DMS79 treated with DMSO at 0.1 percent for 48 hours (cell line): ENCODE data around the gene CUX1.
A peak's percentile ranks its signal among the peaks of the same experiment; 100 is the strongest.
"Not testable (repeated sequence)": the region's sequence is repeated elsewhere in the genome, so short reads cannot be mapped to it uniquely, and the experiment has no call there.

Experiments
- DNase-seq: peaks from one replicate; lab custom pipeline; 2025; lab: John Stamatoyannopoulos, UW

CUX1 gene

DNA sequence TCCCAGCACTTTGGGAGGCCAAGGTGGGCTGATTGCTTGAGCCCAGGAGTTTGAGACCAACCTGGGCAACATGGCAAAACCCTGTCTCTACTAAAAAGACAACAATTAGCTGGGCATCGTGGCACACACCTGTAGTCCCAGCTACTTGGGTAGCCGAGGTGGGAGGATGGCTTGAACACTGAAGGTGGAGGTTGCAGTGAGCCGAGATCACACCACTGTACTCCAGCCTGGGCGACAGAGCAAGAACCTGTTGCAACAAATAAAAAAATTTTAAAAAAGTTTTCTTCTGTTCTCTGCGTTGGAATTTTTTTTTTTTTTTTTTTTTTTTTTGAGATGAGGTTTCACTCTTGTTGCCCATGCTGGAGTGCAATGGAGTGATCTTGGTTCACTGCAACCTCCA is 34.9 kb downstream of the CUX1 start:
- DNase-seq = not testable (repeated sequence)

DNA sequence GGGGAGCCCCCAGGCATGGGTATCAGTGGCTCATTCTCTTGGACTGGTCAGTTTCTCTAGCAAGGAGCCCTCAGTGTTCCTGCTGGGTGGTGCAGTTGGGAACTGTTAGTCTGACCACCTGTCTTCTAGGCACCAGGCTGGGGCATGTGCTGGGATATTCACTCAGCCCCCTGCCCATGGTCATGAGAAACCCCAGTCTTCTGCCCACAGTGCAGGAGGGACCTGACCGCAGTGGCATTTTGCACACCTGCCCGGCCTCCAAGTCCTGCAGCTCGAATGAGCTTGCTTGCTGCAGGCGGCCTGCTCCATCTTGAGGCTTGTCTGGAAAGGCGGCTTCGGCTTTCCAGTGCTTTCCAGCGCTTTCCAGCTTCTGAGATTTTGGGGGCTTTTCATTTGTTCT is 36.3 kb downstream of the CUX1 start:
- no peak for DNase-seq

DNA sequence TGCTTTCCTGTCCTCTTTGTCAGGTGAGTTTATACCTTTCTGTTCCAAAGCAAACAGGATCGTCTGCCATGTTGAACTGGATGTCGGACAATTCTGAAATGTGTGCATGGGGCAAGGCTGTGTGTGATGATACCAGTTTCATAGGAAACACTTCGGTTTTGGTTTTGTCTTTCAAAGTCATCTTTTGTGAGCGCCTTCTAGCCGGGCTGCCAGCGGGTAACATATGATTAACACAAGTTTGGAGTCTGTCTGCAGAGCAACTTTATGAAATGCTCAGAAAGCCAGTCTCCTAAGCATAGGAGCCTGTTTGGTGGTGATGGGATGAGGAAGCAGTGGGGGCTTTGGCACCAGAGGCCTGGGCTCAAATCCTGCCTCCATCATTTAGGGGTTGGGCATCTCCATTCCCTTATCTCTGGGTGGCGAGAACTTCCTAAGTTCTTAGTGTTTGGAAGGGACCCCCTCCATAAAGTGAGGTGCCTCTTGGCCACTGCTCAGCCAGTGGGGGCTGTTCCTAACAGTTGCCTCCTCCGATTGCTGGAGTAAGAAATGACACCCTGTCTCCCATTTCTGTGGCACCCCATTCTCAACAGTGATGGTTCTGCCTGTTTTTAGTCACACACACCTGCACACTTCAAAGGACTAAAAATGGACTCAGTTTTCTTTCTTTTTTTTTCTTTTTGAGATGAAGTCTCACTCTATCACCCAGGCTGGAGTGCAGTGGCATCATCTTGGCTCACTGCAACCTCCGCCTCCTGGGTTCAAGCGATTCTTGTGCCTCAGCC is 36.8 kb downstream of the CUX1 start:
- DNase-seq = no peak

DNA sequence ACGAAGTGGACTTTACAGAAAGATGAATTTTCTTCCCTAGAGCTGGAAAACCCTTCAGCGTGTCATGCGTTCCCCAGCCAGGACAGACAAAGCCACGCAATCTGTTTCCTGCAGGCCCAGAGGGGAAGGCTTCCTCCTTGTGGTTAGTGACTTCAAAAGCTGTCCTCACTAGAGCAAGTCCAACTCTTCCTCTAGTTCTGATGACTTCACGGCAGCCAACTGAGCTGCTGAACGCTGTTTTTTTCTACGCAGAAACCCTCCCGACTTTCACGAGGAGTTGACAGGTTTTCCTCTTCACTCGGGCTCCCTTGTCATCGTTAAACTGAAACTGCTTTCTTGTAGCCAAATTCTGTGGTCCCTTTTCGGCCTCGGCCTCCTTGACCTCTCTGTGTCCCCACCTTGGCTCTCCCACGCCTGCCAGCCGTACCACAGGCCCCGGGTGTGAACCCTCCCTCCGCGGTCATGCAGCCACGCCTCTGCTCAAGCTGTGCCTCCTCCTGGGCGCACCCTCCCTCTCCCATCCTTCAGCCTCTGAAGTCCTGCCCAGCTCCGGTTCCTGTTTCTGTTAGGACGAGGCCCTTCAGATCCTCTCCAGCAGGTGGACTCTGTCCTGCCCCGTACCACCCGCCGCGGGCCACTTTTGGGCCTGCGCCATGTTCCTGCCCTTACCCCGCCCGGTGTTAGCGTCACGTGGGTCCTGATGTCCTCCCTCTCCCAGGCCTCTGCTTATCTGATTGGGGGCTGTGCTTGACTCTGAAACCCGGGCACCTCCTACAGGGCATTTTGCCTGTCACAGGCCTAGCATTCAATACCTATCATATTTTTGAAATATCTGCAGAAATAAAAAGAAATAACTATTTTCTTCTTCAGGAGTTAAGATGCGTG is 39.3 kb downstream of the CUX1 start:
- peak; percentile 82 for DNase-seq

DNA sequence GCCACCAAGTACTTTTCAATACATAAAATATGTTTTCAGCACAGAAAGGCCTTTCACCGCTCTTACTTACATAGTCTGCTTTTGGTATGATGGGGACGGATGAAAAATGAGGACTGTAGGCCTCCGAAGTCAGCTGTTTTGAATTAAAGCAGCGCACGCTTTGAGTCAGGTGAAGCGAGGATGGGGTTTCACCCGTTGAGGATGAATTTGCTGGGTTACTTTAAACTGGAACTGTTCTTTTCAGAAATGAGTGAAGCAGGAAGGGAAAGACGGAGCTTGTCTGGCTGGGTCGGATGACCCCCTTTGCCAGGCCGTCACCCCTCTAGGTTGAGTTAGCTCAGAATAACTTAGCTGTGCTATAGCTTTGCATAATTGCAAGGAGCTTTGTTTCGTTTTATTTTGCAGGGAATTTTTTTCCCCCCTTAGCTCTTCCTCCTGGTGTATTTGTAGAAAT is 40.0 kb downstream of the CUX1 start:
- no peak for DNase-seq

DNA sequence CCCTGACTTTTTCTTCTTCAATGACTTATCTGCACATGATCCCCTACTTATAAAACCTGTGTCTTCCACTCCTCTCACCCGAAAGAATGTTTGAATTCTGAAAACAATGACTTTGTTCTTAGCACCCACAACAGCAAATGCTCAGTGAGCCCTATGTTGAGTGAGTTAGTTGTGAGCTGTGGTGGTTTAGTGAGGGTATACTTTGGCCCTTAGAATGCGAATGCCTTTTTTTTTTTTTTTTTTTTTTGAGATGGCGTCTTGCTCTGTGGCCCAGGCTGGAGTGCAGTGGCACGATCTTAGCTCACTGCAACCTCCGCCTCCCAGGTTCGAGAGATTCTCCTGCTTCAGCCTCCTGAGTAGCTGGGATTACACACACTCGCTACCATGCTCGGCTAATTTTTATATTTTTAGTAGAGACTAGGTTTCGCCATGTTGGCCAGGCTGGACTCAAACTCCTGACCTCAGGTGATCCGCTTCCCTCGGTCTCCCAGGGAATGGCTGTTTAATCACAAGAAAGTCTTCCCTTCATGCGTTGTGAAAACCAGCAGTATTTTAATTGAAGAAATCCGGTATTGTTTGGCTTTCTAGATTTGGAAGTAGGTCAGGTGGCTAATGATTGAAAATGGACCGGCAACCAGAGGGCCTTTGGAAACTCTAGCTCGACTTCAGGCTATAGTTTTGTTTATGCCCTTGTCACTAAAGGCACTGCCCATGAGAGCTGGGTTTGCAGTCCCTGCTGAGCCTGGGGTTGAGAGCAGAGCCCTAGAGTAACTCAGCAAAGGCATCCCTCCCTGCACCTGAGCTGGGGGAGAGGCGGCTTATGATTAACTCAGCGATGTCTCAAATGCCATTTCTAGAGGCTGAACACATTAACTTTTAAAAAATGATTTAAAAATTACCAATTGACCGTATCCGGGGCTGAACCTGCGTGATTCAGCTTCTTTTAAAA is 41.3 kb downstream of the CUX1 start:
- DNase-seq = no peak

DNA sequence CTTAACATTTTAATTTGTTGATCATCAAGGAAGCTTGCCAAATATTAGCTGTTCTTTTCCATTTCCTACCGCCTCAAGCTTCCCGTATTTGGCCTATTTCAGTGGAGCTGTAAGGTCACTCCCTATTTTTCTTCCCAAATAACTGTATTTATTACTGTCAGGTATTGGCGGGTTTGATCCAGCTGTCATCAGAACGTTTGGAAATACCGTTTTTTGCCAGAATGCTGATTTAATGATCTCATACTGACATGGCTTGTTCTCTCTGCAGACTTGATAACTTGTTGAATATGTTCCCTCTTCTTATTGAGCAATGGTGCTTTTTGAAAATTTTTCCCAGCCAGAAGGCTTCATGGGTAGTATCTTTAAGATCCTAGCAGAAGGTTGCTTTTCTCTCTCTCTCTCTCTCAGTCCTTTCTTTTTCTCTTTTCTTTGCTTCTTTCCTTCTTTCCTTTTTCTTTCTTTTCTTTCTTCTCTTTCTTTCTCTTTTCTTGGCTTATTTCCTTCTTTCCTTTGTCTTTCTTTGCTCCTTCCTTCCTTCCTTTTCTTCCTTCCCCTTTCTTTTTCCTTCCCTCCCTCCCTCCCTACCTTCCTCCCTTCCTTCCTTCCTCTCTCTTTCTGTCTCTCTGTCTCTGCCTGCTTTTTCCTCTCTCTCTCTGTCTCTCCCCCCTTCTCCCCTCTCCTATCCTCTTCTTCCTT is 42.1 kb downstream of the CUX1 start:
- DNase-seq = no peak

DNA sequence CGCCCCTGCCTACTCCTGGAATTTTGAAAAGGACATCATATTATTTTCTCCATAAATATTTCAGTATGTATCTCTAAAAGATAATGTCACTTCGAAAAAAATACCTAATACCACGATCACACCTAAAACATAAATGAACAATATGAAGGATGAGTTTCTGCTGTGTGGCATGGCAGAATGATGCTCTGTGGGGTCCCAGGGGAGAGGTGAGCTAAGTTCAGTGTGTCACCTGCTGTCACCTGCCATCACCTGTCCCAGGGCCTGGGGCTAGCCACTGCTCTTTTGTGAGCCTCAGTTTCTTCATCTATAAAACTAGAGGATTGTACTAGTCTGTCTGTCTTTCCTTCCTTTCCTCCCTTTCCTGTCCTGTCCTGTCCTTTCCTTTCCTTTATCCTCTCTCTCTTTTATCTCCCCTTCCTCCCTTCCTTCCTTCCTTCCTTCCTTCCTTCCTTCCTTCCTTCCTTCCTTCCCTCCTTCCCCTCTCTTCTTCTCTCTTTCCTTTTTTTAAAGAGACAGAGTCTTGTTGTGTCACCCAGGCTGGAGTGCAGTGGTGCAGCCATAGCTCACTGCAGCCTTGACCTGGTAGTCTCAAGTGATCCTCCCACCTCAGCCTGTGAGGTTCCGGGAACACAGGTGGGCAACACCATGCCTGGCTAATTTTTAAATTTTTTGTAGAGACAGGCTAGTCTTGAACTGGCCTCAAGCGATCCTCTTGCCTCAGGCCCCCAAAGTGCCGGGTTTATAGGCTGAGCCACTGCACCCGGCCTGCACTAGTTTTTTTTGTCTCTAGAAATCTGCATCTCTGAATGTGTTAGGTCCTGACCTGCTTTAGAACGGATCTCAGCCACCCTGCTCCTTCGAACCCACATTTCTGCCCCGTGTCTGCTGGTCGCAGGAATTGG is 43.1 kb downstream of the CUX1 start:
- no peak for DNase-seq

DNA sequence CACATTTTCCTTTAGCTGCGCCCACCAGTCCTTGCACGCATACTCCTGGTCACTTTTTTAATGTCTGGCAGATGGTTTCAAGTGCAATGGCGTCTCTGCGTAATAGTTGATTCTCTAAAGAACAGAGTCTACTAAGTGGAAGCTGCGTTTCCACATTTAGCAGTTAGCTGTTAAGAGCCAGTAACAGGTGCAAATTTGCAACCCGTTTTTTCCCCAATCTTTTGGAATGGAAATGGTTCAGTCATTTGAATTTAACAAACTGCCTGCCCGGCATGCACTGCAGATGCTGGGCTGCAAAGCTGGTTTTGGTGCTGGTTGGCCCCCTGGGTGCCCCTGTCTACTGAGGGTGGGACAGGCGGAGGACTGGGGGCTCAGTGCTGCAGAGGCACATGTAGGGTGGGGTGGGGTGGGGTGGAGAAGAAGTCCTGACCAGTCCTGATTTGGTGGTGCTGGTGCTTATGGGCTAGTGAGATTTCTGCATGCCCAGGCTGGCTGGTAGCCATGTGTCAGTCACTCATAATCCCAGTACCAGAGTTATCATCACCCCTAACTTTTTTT is 43.9 kb downstream of the CUX1 start:
- no peak for DNase-seq

DNA sequence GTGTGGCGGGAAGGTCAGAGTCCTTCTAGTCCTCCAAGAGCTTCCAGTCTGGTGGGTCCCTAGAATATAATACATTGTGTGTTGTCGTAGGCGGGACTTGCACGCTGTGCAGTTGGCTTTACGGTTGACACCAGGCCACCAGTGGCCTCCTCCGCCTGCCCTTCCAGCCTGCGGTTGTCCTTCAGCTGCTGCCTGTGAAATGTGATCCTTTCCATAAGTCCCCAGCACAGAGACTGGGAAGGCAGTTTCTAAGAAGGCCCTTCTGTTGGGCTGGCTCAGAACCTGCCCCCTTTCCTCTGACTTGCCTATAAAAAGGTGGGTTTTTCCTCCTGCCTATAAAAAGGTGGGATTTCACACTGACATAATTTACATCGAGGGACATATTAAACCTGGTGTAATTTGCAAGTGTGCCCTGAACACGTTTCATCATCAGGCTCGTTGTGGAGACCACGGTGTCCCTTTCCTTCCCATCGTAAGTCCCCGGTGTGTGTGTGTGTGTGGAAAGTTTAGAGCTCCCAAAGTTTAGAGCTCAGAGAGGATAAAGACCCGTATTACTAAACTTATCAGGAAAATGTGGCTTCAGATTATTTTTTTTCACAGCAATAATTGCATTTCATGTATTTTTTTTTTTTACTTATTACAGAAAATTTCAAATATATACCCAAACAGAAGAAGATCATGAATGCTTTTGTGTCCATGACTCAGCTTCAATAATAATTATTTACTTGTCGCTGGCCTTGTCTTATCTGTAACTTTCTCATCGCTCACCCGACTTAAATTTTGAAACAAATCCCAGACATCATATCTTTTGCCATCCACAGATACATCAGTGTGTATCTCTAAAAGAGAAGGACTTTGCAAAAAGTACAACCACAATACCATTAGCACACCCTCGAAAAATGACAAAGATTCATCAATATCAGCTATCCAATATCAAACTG is 45.1 kb downstream of the CUX1 start:
- no peak for DNase-seq

DNA sequence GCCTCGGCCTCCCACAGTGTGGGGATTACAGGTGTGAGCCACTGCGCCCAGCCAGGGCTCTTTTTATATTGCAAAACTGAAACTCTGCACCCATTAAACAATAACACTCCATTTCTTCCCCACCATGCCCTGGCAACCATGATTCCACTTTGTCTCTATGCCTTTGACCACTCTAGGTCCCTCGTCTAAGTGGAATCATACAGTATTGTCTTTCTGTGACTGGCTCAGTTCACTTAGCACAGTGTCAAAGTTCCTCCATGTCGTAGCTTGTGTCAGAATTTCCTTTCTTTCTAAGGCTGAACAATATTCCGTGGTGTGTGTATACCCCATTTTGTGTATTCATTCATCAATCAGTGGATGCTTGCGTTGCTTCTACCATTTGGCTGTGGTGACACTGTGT is 46.2 kb downstream of the CUX1 start:
- no peak for DNase-seq

DNA sequence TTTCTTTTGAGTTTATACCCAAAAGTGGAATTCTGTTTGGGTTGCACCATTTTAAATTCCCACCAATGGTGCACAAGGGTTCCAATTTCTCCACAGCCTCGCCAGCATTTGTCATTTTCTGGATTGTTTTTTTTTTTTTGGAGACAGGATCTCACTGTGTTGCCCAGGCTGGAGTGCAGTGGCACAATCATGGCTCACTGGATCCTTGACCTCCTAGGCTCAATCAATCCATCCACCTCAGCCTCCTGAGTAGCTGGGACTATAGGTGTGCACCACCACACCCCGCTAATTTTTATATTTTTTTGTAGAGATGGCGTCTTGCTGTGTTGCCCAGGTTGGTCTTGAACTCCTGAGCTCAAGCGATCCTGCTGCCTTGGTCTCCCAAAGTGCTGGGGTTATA is 46.6 kb downstream of the CUX1 start:
- no peak for DNase-seq

DNA sequence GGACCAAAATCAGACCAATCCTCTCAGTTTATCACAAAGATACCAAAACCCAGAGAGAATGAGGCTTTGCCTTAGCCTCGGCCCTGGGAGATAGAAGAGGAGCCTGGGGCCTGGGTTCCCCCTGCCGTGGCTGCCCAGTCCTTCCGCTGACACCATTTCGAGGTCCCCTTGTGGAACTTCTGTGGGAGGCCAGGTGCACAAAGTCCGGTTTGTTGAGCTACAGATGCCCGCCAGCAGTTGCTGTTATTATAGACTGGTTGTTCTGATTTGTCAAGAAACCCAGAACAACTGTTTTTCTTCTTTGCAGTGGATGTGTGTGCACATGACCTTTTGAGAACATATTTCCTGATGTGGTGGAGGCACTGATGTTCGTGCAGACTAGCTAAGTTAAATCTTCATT is 47.6 kb downstream of the CUX1 start:
- no peak for DNase-seq

DNA sequence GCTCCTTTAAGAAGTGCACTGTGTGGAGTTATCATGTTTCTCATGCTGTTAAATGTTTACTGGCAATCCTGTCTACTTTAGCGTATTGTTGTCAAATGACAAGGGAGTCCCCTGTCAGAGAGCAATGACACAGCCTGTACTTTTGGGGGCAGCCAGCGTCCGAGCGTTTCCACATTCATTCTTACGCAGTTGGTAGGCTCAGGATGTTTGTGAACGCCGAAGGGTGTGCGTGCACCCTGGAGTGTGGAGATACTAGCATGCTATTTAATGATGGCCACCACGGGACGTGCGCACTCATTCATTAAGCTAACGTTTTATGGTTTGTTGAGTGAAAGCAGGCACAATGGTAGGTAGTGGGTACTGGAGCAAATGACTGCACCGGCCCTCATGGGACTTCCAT is 48.0 kb downstream of the CUX1 start:
- DNase-seq = no peak

DNA sequence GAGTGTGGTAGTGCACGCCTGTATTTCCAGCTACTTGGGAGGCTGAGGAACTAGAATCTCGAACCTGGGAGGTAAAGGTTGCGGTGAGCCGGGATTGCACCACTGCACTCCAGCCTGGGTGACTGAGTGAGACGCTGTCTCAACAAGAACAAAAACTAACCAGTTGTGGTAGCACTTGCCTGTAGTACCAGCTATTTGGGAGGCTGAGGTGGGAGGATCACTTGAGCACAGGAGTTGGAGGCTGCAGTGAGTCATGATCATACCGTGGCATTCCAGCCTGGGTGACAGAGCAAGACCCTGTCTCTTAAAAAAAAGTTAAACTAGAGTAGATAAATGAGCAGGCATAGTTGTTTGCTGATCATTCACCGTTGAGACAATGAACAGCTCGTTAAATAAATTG is 48.9 kb downstream of the CUX1 start:
- DNase-seq = no peak

DNA sequence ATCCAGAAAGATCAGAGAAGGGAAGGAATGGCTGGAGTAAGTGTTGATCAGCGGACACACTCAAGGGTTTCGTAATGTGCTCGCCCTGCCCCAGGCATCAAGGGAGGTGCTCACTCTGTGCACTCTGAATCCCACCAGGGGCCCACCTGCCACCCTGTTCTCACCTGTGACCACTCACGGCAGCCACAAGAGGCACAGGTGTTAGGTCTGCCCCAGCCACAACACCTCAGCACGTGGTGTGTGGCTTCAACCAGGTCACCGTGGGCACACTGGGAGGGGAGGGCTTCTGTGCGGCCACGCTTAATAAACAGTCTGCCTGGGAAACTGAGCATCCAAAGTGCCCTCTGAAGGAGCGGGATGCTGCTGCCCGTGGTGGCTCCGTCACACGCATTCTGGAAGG is 49.8 kb downstream of the CUX1 start:
- DNase-seq = no peak

DNA sequence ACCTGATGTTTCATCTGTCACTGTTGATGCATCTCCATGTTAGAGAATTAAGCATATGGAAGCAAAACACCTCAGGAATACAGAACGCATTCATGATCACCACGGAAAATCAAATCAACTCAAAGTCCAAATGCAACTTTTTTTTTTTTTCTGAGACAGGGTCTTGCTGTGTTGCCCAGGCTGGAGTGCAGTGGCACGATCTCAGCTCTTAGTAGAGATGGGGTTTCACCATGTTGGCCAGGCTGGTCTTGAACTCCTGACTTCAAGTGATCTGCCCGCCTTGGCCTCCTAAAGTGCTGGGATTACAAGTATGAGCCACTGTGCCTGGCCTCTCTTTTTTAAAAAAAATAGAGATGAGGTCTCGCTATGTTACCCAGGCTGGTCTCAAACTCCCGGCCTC is 50.3 kb downstream of the CUX1 start:
- not testable (repeated sequence) for DNase-seq

DNA sequence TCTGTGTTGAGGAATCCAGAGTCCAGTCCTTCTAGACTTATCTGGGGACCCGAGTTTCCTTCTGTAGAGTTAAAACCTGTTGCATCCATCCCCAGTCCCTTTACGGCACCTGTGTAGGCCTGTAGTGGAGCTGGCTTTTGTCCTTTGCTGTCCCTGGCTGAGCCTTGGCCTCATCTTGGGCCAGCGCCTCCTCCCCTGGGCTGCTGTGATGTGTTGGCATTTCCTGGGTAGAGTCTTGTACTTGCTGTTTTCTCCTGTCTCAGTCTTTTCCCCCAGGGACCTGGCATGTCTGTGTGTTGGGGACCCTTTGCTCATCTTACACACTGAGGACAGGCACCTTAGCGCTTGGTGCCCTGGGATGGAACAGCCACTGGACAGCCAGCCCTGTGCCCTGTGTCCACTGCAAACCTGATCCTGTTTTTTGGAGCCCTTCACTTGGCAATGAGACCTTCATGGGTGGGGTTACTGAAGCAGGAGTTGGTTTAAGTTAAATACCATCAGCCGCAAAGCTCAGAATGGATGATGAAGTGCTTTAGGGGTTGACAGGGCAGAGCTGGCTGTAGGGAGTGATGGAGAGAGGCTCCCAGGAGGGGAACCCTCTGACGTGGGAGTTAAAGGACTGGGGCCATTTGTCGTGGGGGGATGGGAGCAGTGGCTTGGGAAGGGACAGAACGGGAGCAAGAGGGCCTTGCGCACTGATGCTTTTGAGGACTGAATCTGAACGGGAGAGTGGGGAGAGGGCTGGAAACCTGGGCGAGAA is 50.9 kb downstream of the CUX1 start:
- DNase-seq = no peak
